AG20443 (cell line): ENCODE measurements around the gene KRT36.
A peak's percentile ranks its signal among the peaks of the same experiment; 100 is the strongest.

ENCODE experiments used
- DNase-seq: peaks from one replicate; pipeline ENCODE4 v3.0.0; 2012; ENCODE audit warnings: low spot score, mixed read lengths

The KRT36 gene

DNA sequence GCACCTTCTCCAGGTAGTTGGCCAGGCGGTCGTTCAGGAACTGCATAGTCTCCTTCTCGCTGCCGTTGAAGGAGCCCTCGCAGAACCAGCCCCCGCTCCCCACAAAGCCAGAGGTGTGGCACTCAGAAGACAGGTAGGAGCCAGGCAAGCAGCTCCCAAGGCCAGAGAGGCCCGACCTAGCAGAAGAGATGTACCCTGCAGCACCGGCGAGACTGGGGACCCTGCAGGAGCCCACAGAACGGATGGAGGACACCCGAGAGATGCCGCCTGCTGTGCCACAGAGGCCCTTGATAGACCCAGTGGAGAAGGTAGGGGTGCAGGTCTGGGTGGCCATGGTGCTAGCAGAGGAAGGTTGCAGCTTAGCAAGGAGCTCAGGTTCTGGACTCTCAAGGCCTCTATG is at the start of gene KRT36:
Gene KRT36 (minus strand): TSS at position 380 of the 400 bp plus-strand sequence. CDS start 46 bp downstream, at position 334.
- DNase-seq, result no peak

DNA sequence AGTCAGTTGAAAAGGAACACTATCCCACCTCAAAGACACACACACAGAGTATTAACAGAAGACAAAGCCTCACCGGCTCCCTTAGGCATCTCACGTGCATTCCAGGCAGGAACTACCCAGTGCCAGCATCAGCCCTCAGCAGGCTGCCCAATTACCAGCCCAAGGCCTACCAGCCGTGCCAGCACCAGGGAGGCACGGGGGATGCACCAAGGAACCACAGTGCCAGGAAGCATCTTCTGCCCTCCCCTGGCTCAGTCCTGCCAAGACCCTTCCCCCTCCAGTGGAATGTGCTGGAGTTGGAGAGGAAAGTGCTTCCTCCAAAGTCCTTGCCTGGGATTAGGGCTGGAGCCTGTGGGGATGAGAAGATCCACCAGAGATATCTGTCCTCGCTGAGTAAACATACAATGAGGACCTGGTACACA is 49.4 kb upstream of the KRT36 start:
- no peak for DNase-seq

DNA sequence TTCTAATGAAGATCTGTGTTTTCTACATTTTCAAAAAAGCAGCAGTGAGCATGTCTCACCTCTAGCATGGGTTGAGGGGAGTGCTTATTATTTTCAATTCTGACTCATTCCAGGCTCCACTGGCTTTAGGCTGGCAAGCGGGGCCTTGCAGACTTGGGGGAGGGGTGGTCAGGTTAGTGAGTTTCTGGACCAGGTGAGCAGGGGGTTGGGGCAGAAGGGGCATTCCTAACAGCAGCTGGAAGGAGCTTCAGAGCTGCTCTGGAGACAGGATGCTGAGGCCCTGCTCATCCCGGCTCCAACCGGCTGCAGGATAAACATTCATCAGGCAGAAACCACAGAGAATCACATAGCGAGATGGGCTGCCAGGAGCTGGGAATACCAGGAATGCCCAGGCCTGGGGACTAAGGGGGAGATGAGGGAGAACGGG is 48.9 kb upstream of the KRT36 start:
- peak; percentile 55 for DNase-seq

DNA sequence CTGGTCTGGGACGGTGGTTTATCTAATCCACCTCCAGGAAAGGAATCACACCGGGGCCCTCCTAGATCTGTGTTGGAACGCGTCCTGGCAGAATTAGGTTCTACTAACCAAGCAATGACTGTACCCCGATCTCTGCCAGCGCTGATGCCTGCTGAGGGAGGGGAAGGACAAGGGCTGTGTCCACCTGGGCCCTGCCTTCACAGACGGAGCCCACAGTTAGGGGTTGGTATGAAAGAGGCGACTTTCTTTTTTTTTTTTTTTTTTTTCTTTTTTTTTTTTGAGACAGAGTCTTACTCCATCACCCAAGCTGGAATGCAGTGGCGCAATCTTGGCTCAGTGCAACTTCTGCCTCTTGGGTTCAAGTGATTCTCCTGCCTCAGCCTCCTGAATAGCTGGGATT is 48.3 kb upstream of the KRT36 start:
- no peak for DNase-seq

DNA sequence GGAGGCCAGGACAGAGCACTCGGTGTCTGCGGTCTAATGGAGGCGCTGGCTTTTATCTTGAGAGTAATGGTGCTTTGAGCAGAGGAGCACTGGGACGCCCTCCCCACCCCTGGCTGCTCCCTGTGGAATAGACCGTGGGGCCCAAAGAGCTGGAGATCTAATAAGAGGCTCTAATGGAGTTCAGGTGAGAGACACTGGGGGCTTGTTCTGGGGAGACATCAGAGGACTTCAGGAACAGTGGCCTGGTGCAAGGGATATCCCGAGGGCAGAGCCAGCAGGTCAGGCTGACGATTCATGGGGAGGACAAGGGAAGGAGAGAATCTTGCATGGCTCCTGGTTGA is 47.9 kb upstream of the KRT36 start:
- no peak for DNase-seq

DNA sequence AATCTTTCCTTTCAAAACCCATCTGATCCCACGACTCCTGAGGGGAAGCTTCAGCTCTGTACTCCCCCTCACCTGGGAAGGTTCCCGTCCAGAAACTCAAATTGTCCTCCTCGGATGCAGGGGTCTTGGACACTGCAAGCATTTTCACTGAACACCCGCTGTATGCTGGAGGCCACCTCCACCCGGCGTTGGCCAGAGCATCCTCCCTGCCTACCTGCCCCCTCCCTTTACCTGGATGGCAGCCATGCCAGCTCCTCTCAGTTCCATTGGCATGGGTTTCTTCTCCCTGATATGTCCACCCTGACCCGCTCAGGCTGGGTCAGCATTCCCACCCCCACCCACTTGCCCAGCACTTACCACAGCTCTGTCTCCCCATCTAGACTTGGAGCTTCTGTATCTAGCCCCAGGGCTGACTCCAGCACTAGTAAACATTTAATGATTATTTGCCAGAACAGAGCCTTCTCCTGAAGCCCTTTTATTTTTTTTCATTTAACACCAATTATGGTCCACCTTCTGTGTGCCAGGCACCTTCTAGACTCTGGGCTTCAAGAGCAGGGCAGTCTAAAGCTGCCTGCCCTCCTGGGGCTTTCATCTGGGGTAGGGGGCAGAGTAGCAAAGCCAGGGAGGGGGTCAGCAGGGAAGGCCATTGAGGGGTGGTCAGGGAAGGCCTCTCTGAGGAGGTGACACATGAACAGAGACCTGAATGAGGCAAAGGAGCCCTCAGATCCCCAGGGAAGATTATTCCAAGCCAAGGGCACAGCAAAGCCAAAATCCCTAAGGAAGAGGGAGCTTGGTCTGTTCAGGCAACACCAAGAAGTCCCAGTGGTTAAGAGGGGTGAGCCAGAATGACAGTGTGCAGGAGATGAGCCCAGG is 47.3 kb upstream of the KRT36 start:
- DNase-seq, result no peak

DNA sequence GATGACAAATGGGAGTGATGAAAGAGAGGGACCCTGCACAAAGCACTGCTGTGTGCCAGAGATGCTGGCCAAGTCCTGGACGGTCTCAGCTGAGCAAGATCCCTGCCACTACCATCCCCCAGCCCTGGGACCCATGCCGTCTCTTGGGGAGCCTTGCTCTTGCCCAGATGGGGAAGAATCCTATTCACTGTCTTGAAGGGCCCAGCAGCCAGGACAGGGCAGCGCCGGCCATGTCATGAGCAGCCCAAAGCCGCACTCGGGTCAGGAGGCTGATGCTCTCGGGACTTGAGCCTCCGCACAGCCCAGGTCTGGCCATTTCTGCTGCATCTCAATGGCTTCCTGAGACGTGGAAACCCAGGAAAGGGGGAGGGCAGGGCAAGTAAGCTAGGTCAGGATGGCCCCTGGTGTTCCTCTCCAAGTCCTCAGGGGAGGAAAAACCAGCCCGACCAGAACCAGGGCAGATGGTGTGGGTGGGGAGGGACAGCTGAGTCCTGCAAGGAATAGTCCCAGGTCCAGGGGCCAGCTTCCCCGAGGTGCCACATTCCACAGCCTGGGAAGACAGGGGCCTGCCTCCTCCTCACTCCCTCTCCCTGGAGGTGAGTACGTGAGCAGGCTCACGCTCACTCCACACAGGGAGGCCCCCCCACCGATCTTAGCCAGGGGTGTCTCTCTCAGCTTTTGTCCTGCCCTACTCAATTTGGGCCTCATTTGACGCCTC is 46.2 kb upstream of the KRT36 start:
- DNase-seq, result no peak

DNA sequence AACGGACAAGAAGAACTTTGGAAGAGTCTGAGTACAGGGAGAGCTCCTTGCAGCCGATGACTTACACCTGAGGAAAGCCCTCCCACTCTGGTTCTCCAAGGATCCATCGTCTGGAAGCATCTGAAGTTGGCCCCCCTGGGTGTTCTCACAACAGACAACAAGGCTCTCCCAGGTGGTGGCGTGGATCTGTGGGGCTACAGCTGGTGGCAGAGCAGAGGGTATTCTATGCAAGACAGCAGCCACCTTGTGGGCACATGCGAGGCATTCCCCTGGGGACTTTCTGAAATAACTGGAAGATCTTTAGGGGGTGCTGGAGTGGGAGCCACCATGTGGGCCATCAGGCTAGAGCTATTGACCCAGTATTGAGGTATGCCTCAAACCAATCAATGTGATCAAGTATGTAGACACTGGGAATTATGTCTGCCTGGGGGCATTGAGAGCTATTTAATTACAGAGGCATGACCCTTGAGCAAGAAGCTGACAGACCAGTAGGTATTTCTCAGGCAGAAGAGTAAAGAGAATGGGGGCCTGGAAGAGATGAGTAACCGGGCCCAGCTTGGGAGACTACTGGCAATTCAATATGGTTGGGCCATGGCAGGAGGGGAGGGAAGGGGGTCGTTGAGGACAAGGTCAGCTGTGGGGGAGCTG is 45.3 kb upstream of the KRT36 start:
- DNase-seq, result no peak

DNA sequence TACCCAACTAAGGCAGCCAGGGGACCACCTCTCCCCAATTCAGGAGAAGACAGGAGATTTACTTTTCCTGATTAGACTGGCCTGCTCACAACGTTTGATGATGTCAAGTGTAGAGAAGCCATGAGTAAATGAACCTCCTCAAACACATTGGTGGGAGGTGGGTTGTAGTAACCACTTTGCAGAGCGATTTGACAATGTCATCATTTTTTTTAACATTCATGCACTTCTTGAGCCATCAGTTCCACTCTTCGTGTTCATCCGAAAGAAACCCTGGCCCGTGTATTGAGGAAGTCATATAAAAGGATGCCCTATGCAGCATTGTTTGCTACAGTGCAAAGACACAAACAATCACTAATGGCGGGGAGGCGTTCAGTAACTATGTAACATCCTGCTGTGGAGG is 43.9 kb upstream of the KRT36 start:
- no peak for DNase-seq

DNA sequence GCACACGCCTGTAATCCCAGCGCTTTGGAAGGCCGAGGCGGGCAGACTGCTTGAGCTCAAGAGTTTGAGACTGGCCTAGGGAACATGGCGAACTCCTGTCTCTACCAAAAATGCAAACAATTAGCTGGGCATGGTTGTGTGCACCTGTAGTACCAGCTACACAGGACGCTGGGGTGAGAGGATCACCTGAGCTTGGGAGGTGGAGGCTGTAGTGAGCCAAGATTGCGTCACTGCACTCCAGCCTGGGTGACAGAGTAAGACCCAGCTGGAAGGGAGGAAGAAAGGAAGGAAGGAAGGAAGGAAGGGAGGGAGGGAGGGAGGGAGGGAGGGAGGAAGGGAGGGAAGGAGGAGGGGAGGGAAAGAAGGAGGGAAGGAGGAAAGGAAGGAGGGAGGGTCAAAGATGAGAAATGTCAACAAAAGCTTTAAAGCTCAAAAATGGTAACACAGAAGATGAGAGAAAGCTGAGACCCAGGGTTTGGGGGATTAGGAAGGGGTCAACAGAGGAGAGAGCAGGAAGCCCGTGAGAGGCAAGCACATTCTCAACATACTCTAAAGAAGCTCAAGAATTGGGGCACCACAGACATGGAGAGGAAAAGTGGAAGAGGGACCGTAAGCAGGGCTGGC is 43.3 kb upstream of the KRT36 start:
- DNase-seq, result no peak

DNA sequence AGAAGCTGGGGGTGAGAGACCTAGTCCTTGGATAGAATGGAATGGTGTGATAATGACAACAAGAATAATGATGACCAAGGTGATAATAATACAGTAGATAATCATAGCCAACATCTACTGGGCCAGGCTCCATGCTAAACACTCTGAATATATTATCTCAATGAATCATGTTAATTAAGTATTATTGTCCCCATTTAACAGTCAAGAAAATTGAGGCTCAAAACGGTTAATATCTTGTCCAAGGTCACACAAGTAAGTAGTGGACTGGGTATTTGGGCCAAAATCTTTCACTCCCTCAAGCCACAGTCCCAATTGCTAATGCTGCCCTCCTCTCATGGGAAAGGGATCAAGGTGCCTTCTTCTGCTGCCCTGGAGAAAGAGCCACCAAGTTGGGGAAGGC is 42.3 kb upstream of the KRT36 start:
- DNase-seq, result no peak

DNA sequence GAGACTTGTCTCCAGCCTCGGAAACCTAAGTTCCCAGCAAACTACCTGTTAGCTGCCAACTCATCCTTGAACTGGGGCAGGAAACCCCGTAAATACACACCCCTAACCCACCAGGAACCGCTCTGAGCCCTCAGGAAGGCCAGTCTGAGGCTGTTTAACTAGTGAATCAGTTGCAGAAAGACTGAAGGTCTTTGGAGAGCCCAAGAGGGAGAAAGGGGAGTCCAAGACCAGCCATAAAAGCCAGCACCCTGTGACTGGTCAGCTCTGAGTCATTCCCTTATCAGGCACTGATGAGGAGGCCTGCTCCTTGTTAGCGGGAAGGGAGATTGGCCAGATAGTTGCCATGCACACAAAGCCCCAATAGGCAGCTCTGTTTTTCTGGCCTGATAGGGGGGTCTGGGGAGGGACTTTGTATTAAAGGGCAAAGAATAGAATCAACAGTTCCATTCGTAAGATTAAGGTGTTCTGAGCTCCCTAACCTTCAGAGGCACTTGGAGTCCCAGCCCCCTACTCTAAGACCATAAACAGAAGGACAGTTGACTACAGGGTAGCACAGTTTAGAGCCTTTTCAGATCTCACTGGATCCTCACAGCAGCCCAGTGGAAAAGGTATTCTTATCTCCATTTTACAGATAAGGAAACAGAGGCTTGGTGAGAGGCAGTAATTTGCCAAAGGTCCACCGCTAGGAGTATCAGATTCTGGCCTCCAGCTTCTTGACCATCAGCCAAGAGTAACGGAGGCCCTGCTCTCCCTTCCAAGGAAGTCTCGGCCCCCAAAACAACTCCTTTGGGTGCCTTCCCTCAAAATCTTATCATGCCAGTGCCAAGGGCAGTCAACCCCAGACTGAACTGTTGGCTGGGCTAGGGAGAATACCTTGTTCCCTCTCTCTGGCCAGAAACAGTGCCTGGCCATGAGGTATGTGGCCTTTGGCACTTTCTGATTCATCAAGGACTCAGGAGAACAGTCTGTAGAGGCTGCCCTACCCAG is 40.6 kb upstream of the KRT36 start:
- peak; percentile 76 for DNase-seq

DNA sequence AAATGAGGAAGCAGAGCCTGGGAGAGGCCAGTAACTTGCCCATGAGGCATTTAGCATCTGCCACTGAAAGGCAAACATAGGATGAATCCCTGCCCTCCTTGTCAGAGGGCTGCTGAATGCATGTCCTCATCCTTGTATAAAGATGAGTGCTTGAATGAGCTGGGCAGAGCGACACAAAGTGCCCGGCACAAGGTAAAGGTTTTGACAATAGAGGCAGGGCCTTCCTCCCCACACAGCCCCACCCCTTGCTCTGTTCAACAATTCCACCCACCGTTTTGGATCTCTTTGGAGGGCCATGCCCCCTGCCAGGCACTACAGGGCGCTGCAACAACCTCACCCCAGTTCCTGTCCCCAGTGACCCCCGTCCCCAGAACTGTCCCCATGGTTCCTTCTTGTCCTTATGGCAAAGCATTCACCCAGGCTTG is 39.8 kb upstream of the KRT36 start:
- DNase-seq, result no peak

DNA sequence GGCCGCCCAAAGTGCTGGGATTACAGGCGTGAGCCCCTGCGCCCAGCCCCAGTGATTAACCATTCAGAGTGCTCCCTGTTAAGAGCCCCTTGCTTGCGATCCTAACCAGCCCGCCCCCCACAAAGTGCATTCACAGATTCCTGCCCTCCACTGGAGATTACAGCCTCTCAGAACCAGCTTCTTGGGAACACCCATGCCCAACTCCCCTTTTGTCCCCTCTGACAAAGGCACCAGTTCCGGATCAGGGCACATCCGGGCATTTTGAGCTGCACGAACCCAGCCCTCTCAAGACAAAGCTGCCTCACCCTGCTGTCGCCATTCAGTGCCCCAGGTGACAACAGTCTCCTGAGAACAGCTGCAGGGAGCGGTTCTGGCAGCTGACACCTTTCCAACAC is 39.2 kb upstream of the KRT36 start:
- DNase-seq, result no peak

DNA sequence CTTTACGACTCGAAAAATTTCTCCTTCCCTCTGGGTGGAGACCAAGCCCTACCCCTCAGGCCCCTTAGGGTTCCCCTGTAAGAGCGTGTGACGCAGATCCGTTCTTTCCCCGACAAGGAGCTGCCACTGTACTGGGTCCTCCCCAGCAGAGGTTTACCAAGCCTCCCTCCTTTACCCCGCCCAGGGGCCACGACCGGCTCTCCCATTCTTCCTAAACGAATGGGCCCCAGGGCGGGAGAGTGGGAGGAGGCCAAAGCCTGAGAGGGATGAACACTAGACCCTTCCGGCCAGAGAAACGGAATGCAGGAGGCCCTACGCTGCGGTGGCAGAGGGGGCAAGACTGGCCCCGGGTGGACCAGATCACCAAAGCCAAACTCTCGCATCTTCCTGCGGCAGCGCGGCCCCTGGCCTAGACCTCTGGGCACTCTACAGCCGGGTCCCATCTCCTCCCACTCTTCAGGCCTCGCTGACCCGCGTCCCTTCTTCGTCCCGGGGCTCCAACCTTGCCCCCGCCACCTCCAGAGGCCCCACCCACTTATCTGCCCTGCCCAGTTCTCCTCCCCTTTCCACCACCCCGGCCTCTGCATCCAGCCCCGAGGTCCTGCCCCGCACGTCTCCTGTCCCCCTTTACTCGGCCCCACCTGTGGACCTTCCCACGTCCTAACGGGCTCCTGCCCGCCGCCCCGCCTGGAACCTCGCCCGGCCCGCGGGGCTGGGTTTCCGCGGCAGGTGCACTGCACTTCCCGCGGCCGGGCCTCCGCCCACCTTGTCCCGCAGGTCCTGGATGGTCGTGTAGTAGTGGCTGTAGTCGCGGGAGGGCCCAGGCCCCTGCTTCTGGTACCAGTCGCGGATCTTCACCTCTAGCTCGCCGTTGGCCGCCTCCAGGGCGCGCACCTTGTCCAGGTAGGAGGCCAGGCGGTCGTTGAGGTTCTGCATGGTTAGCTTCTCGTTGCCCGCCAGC is 37.6 kb upstream of the KRT36 start:
- DNase-seq, result peak; percentile 55

DNA sequence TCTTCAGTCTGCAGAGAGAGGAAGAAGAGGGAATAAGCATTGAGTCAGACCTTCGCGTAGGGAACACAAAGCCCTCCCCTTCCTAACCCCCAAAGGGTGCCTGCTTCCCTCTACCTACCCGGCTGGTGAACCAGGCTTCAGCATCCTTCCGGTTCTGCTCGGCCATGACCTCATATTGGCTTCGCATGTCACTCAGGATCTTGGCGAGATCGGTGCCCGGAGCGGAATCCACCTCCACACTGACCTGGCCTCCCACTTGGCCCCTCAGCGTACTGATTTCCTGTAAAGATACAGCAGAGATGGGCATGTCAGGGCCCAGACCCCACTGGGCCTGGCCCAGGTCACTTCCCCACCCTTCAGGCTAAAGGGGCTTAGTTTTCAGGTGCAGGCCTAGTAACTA is 34.6 kb upstream of the KRT36 start:
- no peak for DNase-seq

DNA sequence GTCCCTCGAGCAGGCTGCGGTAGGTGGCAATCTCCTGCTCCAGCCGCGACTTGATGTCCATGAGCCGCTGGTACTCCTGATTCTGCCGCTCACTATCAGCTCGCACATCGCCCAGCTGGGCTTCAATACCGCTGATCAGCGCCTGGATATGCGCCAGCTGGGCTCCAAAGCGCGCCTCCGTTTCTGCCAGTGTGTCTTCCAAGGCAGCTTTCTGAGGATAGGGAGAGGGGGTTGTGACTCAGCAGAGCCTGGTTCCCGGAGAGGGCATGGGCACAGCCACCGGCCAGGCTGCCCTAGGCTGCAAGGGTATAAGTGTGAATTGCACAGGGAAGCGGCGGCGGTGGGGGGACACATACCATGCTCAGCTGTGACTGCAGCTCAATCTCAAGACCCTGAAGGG is 34.1 kb upstream of the KRT36 start:
- DNase-seq, result no peak

DNA sequence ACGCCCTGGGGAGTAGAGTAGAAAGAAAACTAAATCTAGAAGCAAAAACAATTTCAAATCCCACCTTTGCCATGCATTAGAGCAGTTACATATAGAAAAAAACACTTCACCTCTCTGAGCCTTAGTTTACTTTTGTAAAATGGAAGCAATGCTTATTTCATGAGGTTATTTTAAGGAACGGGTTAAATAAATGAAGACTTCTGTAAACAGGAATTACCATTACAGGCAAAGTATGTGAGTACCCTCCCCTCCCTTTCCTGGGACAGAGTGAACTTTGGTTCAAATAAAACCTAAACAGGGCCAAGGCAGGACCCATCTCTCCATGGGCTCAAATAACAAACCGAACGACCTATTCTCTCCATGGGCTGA is 33.5 kb upstream of the KRT36 start:
- no peak for DNase-seq

DNA sequence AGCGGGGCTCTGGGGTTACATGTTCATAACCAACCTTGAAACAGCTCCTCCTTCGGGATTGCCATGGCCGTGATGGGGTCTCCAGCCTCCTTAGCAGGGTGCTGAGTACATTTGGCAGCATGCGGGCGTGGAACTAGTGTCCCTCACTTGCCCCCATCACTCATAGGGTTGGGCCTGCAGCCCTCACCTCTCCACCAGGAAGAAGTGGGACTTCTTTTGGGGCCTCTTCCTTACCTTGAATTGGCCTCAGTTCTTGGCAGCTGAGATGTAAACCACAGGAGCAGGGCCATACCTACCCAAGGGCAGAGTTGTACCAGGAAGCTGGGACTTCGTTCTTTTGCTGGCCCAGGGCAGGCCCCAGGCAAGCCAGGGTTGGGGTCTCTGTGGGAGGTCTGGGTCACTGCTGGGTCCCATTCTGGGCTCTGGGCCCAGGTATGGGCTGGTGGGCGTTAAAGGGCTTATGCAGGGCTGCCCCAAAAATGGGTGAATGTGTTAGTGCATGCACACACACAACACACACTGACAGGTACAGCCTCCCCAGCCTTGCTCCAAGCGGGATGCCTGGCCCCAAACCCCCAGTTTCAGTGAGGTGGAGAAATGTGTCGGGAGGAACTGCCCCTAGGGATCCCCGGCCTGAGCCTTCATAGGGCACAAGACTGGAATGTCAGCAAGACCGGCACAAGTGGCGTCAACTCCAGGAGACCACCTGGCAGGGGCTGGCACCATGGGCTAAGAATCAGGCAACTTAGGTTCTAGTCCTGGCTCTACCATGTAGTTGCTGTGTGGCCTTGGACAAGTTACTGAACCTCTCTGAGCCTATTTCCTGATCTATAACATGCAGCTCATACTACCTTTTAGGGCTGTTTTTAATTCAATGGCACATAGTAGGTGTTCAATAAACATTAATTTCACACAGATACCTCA is 32.9 kb upstream of the KRT36 start:
- DNase-seq, result no peak
